Adrenal gland (tissue), 12 donors: ENCODE data around the gene TSC22D2. TPM values are rescaled to one million over a fixed set of nuclear protein-coding genes. Genes with fewer than 3 reads are reported as not detected.

Experiments
- DNase-seq, 7 donors: peaks; one replicate each; pipeline ENCODE4 v3.0.0-alpha.2; 2019 to 2020
- H3K27ac ChIP-seq, 5 donors: fragments of 200-600 bp; sonication (generic) in 4 of 5; 1 replicate in 3 of 5; 2 replicates in 2 of 5; pipeline versions ENCODE4 v1.5.1 to v1.8.0; 2016 to 2020; ENCODE audit warnings: mild to moderate bottlenecking in 1 of 5
- H3K27me3 ChIP-seq: fragments of 200-600 bp; 2 replicates; pipeline ENCODE4 v1.8.0; 2021
- H3K36me3 ChIP-seq, 2 donors: fragments of 200-600 bp; replicated peaks in 1 of 2; 1 replicate in 1 of 2; 2 replicates in 1 of 2; pipeline versions ENCODE4 v1.5.1 to v1.8.0; 2018 to 2022
- H3K4me1 ChIP-seq, 2 donors: fragments of 200-600 bp; replicated peaks in 1 of 2; 1 replicate in 1 of 2; 2 replicates in 1 of 2; pipeline versions ENCODE4 v1.5.1 to v1.8.0; 2018 to 2021
- H3K4me3 ChIP-seq, 4 donors: fragments of 200-600 bp; sonication (generic) in 3 of 4; one replicate each; pipeline ENCODE4 v1.5.1; 2016 to 2018
- H3K9me3 ChIP-seq, 3 donors: fragments of 200-600 bp; sonication (generic) in 1 of 3; replicated peaks in 1 of 3; 1 replicate in 2 of 3; 2 replicates in 1 of 3; pipeline versions ENCODE4 v1.5.1 to v1.8.0; 2016 to 2021
- POLR2A ChIP-seq, 2 donors: fragments of 450-650 bp; IDR thresholded peaks; one replicate each; pipeline ENCODE4 v1.6.1; 2017; ENCODE audit warnings: antibody characterized with exemption in 2 of 2, mild to moderate bottlenecking in 2 of 2, moderate library complexity in 1 of 2
- WGBS, 4 donors: extraction: QIAGEN DNeasy Blood & Tissue Kit in 2 of 4; methylation state at CpG; one replicate each; pipeline versions ENCODE4 v1.1.5 to v1.1.7; 2013 to 2017; 5-methylcytosine and 5-hydroxymethylcytosine counted together
- intact Hi-C, 2 donors: fragments of 100-400 bp; cut with DNase I; formaldehyde crosslinking; loops; one replicate each; pipeline versions ENCODE4 v1.14.1 to v1.15.0; 2022 to 2023
- polyA plus RNA-seq, 3 donors: library from polyadenylated mRNA; stranded (reverse); fragments of 200-250 nt in 2 of 3; fragments of 350-450 nt in 1 of 3; fragmentation: Illumina TruSeq in 1 of 3; extraction: RNeasy Lipid Tissue Mini Kit (QIAGEN cat#74804) in 1 of 3; gene quantifications; one replicate each; pipeline ENCODE4 v1.2.3, GENCODE V29; 2013 to 2014
- total RNA-seq, 9 donors: library from RNA; depleted of rRNA in 4 of 9; stranded (reverse); fragments of >200 nt in 4 of 9; fragments of 120-200 nt in 1 of 9; fragmentation: NEBNext Ultra II Directional in 1 of 9; extraction: Animal tissue kit (Norgen Biotek cat#: 25700) in 1 of 9; gene quantifications; one replicate each; pipeline versions ENCODE4 v1.1.0 to v1.2.4, GENCODE V29; 2013 to 2023
- TF ChIP-seq, protein P1 (sequence below), 6 experiments: fragments of 450-650 bp in 4 of 6; fragments of 200-600 bp in 2 of 6; sonication (generic) in 1 of 6; IDR thresholded peaks; 1 replicate in 5 of 6; 2 replicates in 1 of 6; pipeline versions ENCODE4 v1.5.1 to v1.8.0; 2016 to 2021; ENCODE audit warnings: antibody characterized with exemption in 6 of 6, mild to moderate bottlenecking in 2 of 6, moderate library complexity in 1 of 6
- donor health status: healthy with polysubstance abuse.
- donor health status: Bipolar disorder and iron deficiency.
- donor health status: DM: yes; HTN: yes; CAD: no.
- donor health status: DM: no; HTN: no; CAD: no.
- donor health status: DM: no; HTN: no; CAD: no.
- donor health status: DM: yes; HTN: yes; CAD: no.

Gene TSC22D2
- total and polyA plus RNA-seq, 12 donors, result 8.3 to 22.6 (median 17.6) TPM

GRCh38 chr3:150458001-150458400 lies 49.9 kb downstream of the TSC22D2 start:
- Histone ChIP-seq H3K27me3 (no peaks in the 10 kb centered on the region), H3K4me3 (no peak overlapping the region), H3K27ac (no peak overlapping the region), H3K4me1 (no peaks in the 10 kb centered on the region), H3K36me3 (peaks cover 0 to 3% of the 10 kb centered on the region in 2 donors), H3K9me3 (no peaks in the 10 kb centered on the region)
- TF ChIP-seq POLR2A (IDR thresholded peaks at IDR 0.05), result no peak
- TF ChIP-seq, protein P1, sequence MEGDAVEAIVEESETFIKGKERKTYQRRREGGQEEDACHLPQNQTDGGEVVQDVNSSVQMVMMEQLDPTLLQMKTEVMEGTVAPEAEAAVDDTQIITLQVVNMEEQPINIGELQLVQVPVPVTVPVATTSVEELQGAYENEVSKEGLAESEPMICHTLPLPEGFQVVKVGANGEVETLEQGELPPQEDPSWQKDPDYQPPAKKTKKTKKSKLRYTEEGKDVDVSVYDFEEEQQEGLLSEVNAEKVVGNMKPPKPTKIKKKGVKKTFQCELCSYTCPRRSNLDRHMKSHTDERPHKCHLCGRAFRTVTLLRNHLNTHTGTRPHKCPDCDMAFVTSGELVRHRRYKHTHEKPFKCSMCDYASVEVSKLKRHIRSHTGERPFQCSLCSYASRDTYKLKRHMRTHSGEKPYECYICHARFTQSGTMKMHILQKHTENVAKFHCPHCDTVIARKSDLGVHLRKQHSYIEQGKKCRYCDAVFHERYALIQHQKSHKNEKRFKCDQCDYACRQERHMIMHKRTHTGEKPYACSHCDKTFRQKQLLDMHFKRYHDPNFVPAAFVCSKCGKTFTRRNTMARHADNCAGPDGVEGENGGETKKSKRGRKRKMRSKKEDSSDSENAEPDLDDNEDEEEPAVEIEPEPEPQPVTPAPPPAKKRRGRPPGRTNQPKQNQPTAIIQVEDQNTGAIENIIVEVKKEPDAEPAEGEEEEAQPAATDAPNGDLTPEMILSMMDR (IDR thresholded peaks at IDR 0.05), result no peak
- WGBS, 4 donors, result 67 to 93% (median 76%) methylated on average over 3 of the region's 3 CpGs
- intact Hi-C loops, result no loop called here
- DNase-seq, result no peak

GRCh38 chr3:150460484-150460883 lies 52.4 kb downstream of the TSC22D2 start:
- TF ChIP-seq, protein P1 (IDR thresholded peaks at IDR 0.05), result no peak
- no peak for TF ChIP-seq POLR2A (IDR thresholded peaks at IDR 0.05)
- DNase-seq, result no peak
- H3K27ac ChIP-seq, result no peak overlapping the region
- H3K4me3 ChIP-seq, result no peak overlapping the region
- peaks cover 0 to 3% of the 10 kb centered on the region in 2 donors for H3K36me3 ChIP-seq
- intact Hi-C loops, result no loop called here
- no peaks in the 10 kb centered on the region for H3K9me3 ChIP-seq
- H3K27me3 ChIP-seq, result no peaks in the 10 kb centered on the region
- 95 to 100% (median 96%) methylated on average over 1 of the region's 1 CpG for WGBS, 4 donors
- H3K4me1 ChIP-seq, result no peaks in the 10 kb centered on the region

DNA sequence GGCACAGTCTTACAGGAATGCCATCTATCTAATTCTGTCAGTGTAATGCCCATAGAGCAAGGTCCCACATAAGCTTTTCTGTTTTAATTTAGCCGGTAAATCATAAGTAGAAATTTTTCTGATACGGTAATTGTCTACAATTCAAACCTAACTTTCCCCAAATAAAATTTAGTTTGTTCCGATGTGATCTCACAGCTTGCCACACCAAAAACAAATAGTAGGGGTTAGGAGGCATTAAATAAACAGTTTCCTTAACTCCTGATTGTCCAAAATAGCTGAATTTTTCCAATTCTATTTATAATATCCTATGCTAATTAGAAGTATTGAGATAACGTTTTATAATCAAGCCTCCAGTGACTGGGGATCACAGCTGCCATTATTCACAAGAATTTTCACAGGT lies 53.3 kb downstream of the TSC22D2 start:
- intact Hi-C loops, result no loop called here
- Histone ChIP-seq H3K27me3 (no peaks in the 10 kb centered on the region), H3K27ac (no peak overlapping the region), H3K4me1 (no peaks in the 10 kb centered on the region), H3K9me3 (no peaks in the 10 kb centered on the region), H3K36me3 (peaks cover 0 to 3% of the 10 kb centered on the region in 2 donors), H3K4me3 (no peak overlapping the region)
- no peak for DNase-seq
- TF ChIP-seq, protein P1 (IDR thresholded peaks at IDR 0.05), result no peak
- TF ChIP-seq POLR2A (IDR thresholded peaks at IDR 0.05), result no peak
- 89 to 92% (median 90%) methylated on average over 4 of the region's 4 CpGs for WGBS, 4 donors

GRCh38 chr3:150462108-150462507 lies 54.0 kb downstream of the TSC22D2 start:
- no peaks in the 10 kb centered on the region for H3K9me3 ChIP-seq
- WGBS, 4 donors, result 84 to 94% (median 90%) methylated on average over 1 of the region's 1 CpG
- H3K27ac ChIP-seq, result no peak overlapping the region
- no peak overlapping the region for H3K4me3 ChIP-seq
- no peak for TF ChIP-seq POLR2A (IDR thresholded peaks at IDR 0.05)
- TF ChIP-seq, protein P1 (IDR thresholded peaks at IDR 0.05), result no peak
- intact Hi-C loops, result no loop called here
- no peak for DNase-seq
- no peaks in the 10 kb centered on the region for H3K4me1 ChIP-seq
- H3K36me3 ChIP-seq, result peaks cover 0 to 3% of the 10 kb centered on the region in 2 donors
- H3K27me3 ChIP-seq, result no peaks in the 10 kb centered on the region
